CD4-positive, alpha-beta T cell treated with Interleukin-15 for 4 hours (primary cell): ENCODE measurements around the gene DDX31.
A peak's percentile ranks its signal among the peaks of the same experiment; 100 is the strongest.

ENCODE experiments used
- DNase-seq: peaks from one replicate; pipeline ENCODE4 v3.0.0-alpha.2; 2020; ENCODE audit warnings: low spot score

The DDX31 gene

DNA sequence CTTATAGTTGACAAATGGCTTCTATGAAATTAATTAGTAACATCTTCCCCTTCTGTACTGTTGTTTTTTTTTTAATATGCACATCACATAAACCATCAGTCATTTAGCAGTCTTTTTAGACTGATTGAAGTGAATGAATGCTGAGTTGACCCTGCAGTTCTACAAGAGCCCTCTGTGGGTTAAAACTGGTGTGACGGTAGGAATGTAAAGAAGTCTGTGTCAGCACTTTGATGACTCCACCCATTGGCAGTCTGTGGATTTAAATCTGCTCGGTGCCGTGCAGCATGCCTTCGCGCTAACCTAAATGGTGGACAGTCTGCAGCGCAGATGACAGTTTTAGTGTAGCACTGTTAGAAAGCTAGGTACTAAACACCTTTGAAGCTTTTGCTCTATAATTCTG, 3.6 kb upstream of the DDX31 start:
- no peak for DNase-seq

DNA sequence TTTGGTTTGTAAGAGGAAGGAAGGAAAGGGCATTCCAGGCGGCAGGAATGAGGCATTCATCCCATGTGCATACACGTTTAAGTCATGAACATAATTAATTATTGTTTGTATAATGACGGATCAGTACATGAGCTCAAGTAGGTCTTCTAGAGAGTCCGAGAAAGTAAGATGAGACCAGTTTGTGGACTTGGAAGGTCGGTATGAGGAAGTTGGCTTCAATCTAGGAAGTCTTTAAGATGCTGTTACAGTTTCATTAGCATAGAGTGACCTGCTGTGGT, 2.6 kb upstream of the DDX31 start:
- DNase-seq = no peak

DNA sequence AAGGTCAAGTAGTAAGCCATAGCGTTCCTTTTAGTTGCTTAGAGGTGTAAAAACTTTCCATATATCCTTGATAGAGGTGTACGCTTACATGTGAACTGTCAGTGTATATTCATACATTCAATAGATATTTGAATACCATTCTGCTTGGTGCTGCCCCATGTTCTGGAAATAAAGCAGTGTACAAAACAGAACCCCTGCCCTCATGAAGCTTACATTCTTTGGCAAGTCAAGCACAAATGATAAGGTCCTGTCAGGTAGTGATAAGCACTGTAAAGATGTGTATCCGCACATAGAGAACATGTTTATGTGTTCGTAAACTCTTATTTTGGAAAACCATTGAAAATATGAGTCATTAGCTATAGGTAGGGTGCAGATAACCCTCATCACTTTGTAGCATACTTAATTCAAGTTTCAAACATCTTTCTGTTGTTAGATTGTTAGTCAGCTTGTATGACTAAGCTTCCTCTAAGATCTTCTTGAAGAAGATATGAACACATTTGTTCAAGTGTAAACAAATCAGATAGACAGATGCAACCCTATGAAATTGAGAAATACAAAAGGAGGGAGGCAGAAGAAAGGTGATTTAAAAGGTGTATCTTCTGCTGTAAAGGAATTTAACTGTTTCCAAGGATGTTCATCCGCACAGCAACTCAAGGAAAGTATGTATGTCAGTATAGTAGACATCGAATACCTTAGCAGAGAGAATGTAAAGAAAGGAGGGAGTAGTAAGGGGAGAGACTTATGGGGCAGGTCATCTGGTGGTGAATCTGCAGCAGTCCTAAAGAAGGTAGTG, 2.0 kb upstream of the DDX31 start:
- DNase-seq = peak; percentile 29

DNA sequence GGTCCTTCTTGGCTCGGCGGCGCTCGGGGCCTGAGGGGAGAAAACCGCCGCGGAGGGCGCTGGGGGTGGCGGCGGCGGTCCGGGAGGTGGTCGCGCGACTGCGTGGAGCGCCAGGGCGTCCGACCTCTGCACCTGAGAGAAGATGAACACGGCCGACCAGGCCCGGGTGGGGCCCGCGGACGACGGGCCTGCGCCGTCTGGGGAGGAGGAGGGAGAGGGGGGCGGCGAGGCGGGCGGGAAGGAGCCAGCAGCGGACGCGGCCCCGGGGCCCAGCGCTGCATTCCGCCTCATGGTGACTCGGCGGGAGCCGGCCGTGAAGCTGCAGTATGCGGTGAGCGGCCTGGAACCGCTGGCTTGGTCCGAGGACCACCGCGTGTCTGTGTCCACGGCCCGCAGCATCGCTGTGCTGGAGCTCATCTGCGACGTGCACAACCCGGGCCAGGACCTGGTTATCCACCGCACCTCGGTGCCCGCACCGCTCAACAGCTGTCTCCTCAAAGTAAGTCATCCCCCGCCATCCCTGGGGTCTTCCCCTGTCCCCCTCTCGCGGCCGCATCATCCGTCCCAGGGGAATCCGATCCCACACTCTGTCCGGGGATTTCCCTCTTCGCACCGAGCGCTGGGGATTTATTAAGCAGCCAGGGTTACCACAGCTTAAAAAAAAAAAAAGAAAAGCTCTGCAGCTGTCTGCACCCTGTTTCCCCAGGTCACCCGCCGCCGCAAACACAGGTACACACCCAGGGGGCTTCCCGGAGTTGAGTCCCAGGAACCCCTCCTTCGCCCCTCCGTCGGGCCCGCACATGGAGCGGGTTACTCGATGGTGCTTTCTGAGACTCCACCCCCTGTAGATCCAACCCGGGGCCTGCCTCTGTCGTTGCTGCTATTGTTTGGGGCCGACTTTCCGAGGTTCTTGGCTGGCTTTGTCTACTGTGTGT, 941 bp upstream of the DDX31 start, which contains the start of gene GTF3C4:
Gene GTF3C4, plus strand, starts transcription at position 8 of the 935 bp plus-strand sequence. Its CDS starts 135 bp downstream, at position 143.
- DNase-seq = peak; percentile 72

DNA sequence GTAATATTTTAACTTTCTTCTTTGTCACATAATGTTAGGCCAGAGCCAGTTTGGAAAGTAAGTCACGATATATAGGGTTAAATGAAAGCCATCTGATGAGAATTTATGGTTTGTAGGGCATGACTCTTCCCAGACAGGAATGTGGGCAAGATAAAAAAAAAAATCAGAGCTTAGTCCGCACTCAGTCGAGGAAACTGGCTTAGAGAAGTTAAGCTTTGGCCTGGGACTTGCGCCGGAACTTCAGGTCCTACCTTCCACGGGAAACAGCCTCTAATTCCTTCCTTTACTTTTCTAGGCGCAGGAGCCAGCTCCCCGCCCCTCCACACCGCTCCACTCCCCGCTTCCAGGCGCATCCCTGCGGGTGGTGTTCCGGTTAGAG, 475 bp downstream of the DDX31 start:
- DNase-seq = no peak

DNA sequence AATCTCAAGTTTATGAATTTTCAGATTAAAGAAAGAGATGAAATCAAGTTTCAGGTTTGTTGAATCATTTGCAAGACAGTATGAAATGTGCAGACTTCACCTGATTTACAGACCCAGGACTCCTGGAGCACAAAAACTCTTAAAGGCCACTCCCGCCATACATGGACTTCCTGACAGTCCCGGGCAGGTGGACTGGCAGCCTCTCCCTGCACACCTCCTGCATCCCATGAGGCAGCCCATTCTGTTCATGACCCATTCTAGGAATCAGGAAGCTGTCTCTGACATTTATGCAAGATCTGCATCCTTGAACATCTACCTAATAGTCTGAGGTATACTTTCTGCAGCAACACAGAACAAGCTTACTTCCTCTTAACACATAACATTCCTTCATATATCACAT, 5.9 kb downstream of the DDX31 start:
- no peak for DNase-seq

DNA sequence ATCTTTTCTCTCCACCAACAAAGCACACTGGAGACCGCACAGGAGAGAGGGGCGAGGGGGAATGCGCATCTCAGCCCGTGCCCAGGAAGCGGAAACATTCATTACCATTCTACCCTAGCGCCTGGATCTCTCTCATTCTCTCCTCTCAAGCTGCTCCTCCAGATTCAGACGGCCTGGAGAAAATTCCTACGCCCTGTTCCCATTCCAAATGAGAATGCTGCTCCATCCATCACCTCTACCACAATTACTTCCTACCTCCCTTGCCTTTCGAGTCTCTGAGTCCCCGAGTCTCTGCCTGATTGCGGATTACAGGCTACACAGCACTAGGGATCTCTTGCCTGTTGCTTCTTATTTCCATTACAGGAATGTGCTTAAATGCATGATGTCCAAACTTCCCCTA, 6.7 kb downstream of the DDX31 start:
- no peak for DNase-seq

DNA sequence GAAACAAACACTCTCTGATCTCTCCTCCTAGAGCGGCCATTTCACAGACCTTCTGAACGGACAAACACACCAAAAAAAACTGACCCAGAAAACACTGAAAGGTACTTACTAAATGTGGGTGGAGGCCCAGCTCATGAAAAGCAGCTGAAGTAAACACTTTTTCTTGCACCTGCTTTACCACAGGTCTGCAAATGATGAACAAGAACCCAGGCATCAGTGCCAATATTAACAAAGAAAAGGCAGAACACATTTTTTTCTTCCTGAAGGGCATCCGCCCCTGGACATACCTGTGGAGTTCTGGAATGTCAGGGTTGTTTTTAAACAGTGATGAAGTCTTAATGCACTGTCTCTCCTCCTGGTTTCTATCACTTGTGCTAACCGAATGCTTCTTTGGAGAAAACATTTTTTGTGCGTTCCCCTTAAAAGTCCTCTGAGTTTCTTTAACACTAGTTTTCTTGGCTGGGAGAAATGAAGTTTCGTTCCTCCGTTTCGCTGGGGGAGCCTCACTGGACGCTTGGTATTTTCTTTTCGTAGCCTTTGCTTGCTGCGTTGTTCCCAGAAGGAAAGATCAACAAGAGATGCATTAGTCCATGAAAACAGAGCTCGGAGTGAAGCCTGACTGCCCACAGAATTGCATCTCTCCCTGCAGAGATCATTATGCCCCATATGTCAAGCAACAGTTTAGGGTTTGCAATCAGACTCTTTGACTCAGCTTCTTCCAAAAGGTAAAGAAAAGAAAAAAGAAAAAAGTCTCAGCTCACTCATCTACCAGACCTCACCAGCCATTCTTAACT, 7.4 kb downstream of the DDX31 start:
- no peak for DNase-seq

DNA sequence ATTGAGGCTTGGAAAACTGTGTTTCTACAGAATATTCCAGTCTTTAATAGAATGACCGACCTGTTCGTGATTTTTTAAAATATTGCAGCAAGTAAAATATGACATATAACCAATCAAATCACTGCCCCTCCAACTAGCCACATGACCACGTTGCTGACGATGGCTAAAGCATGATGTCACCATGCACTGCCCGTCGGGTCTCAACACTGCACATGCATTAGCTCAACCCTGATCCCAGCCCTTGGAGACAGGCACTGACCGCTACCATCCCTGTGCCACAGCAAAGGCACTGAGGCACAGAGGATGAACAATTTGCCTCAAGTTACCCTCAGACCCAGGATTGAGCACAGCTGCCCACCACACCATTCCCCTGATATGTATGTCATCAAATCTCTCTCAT, 13.5 kb downstream of the DDX31 start:
- no peak for DNase-seq

DNA sequence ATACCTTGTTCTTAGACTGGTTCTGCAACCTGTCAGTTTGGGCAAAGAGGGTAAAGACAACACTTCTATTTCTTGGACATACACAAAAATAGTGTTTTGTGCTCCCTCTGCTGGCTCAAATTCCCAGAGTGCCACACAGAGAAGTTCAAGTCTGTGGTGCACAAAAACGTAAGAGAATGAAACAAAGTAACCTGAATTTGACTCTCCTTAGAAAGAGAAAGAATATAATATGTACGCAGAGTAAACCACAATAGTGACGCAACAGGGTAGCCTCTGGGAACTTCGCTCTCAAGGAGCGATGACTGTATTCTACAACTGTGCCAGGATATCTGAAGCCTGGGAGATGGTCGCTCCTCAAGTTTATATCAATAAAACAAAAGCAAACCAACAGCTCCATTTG, 18.5 kb downstream of the DDX31 start:
- no peak for DNase-seq

DNA sequence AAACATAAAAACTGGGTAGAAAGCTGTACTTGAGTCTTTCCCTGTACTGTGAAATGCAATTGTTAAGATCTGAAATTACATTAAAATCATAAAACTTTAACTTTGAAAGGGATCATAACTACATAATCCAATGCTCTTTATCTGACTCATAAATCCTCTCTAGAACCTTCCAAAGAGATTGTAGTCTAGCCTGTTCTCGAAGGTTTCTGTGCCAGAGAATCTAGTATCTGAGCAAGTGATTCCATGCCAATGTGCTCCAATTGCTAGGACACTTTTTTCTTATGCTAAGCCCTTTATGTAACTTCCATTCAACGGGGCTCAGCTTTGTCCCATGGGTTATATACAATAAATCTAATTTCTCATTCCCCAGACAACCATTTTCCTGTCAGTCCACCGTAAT, 21.1 kb downstream of the DDX31 start:
- no peak for DNase-seq

DNA sequence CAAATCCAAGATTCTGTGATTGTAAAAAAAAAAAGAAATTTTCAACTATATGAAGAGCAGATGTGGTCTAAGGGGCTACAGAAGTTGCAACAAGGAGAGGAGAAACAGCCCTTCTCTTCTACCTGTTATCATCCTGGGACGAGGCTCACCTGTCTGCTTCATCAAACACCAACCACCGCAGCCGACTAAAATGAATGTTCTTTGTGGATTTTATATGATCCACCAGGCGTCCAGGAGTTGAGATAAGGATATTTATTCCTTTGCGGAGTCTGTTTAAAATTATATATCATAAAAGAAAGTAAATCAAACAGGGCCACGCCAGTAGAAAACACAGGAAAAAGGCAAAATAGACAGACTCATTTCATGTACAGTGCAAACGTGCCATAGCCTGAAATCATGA, 21.5 kb downstream of the DDX31 start:
- DNase-seq = no peak

DNA sequence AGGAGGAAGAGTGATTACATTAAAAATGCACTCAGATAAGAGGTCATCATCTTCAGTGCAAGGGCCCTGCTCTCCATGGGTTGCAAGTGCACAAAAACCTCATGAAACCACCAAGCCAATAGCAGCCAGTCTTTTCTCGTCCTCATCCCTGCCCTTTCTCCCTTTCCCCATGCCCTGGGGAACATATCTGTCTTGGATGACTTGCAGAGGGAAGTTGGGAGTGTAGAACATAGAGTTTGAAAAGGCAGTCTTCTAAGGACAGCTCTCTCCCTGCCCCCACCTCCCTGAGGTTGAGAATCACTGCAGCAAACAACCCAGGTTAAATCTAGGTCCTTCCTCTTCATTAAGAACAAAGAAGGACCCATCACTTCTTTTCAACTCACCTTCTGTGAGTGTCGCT, 22.0 kb downstream of the DDX31 start:
- no peak for DNase-seq

DNA sequence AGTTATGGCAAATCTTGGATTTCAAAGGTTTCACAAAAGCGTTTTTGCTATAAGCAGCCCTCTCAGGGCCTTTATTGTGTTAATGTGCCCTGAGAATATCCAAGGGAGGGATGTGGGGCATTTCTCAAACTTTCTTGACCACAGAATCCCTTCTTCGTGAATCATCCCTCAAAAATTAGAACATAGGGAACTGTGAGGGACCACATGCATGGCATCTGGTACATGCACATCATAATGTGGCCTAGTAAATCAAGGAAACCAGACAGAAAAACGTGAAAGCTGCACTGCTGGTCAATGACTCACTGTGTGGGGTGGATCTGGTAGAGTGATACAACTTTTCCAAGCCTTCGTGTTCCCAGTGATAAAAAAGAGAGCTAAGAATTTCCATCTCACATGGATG, 22.4 kb downstream of the DDX31 start:
- no peak for DNase-seq

DNA sequence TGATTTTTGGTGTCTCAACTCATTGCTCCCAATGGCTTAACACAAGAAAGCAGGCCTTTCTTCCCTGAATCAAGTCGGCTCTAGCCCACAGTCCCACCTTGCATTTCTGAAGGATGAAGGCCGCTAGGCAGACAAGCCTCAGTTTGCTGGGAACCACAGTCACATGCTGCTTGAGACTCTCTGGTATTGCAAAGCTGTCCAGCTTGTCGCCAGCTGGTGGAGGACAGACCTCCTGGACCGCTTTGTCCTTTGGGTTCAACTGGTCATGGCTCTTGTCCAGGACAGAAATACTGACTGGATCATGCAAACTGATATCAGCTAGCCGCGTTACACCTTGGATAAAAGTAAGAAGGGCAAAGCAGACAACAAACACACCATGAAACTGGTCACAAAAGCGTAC, 23.1 kb downstream of the DDX31 start:
- DNase-seq = no peak

DNA sequence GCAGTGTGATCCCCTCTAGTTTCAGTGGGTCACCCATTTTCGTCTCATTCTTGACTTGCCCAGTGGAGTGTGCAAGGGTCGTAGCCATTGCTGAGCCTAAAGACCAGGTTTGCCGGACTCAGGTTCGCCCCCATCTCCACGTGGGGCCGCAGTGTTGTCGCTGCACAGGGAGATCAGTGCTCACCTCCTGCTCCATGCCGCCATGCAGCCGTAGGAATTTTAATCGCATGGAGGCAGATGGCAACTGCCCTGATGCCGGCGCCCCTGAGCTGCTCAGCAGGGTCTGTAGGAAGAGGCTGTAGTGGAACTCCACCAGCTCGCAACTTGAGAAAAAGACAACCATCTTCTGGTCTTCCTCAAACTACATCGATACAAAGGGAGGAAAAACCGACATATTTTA, 24.1 kb downstream of the DDX31 start:
- no peak for DNase-seq

DNA sequence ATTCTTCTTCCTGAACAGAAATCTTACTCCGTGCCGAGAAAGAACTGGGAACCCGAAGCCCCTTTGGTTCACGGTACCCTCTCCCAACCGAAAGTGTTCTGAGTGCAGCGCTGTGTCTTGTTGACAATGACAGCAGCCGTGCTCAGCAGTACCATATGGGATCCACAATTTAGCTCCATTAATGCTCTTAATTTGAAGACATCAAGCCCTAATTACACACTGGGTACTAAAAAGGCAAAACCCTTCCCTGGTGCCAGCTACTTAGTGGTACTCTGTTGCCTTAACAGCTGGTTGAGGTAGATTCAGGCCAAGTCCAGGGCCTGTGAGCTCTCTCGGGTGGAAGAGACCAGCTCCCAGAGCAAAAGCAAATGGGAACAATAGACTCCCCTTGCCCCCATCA, 24.5 kb downstream of the DDX31 start:
- no peak for DNase-seq

DNA sequence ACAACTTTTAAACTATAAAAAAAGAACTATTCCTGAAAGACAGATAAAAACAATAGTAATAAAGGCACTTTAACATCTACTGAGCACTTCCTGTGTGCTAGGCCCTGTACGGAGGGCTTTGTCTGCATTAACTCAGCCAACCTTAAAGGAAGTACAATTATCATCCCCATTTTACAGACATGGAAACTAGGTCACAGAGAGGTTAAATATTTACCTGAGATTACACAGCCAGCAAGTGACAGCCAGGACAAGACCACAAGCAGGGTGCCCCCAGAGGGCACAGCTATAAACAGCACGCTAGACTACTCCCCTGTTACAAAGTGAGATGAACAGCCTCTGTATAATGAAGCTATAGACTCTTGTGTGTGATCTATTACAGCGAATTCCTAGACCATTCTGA, 25.5 kb downstream of the DDX31 start:
- no peak for DNase-seq

DNA sequence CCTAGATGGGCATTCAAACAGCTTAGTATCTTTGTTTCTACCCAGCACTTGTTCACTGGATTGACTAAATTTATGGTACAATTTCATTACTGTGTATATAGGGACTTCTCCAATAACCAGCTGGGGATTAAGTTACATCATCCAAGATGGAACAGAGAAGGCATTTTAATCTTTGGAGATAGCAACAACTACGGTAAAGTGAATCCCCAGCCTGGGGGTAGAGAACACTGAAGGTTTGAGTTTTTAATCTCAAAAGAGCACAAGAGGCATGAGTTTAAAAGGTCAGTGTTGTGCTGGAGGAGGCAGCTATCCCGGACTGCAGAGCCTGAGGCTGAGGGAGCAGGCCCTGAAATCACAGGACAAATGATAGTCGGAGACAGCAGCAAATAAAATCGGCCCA, 28.6 kb downstream of the DDX31 start:
- no peak for DNase-seq

DNA sequence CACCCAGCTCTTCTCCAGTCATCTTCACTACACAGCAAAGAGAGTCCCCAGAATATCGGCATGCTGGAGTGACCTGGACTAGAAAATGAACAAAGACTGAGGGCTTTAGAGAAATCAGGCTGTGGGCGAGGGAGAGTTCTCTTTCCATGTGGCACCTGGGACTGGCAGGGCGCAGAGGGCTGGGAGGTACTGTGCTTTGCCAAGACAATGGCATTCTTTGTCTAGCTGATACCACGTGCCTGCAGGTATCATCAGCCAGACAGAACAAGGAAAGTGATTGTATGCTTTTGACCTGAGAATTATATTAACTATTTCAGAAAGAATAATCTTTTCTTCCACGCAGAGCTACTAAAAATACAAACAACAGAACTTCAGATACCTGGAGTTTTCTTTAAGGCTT, 30.5 kb downstream of the DDX31 start:
- DNase-seq = no peak

DNA sequence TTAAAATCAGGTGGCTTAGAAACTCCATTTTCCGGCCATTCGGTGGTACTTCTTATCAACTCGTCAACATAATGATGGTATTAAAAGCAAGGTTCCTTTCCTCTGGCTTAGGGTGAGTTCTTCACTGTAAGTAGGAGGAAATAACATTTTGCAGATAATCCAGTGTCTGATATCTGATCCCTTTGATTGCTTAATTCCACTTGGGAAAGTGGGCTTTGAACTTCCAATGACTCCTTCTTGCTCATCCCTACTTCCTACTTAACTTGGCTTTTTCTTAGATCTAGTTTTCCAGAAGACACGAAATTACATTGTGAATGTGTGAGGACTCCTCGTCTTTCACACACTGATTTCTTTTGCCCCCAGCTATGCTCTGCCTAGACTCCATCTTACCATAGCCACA, 31.5 kb downstream of the DDX31 start:
- DNase-seq = no peak

DNA sequence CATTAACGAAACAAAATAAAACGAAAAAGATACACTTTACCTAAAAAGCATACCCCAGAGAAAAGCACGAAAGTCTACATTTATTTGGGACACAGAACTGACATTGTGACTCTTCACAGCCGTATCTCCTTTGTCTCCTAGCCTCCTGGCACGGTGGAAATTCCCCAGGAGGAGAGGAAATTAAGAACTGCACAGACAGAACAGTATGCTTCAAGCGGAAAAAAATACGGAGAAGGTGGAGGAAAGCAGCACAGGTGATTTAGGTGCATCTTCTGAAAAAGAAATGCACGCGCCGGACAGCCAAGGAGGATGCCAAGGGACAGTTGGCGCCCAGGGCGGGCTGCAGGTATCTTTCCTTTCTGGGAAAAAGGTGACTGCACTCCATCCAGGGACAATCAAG, 32.0 kb downstream of the DDX31 start:
- no peak for DNase-seq

DNA sequence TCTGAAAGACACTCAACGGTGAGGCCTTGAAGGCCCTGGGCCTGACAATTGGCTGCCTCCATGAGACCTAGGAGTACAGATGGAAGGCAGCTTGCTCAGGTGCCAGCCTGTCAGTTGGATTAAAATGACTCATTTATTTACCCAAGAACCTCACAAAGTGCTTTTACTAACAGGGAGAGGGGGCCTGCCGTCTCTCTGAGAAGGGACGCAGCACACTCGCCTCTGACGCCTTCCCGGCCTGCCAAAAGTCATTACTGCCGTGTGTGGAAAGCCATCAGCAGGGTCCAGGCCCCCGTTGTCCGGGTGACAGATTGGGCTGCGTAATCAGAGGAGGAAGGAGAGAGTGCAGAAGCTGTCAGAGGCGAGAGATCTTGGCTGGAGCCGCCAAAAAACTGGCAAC, 32.4 kb downstream of the DDX31 start:
- DNase-seq = no peak
